HEK293T (cell line): ENCODE data around the gene QRFP.

ENCODE experiments used
- CTCF ChIA-PET: fragments of 350-600 bp; formaldehyde crosslinking; extraction: SDS; loops from one replicate; lab custom pipeline; 2021; ENCODE audit warnings: antibody characterized with exemption, inconsistent platforms; lab: Yijun Ruan, JAX
- POLR2A ChIA-PET: fragments of 350-600 bp; formaldehyde crosslinking; extraction: SDS; loops from one replicate; lab custom pipeline; 2020; ENCODE audit warnings: antibody characterized with exemption, inconsistent platforms; lab: Yijun Ruan, JAX
- DNase-seq: peaks from one replicate; pipeline ENCODE4 v3.0.0; 2012; ENCODE audit warnings: mixed read lengths; ENCODE audit errors: extremely low spot score
- ARNT ChIP-seq: fragments of 450-650 bp; IDR thresholded peaks from 2 replicates; pipeline ENCODE4 v1.6.1; 2017; ENCODE audit warnings: mild to moderate bottlenecking
- BHLHE40 ChIP-seq: fragments of 450-650 bp; IDR thresholded peaks from 2 replicates; pipeline ENCODE4 v1.6.1; 2016; ENCODE audit warnings: mild to moderate bottlenecking, moderate library complexity, borderline replicate concordance
- CTBP1 ChIP-seq: fragments of 450-650 bp; IDR thresholded peaks from 2 replicates; pipeline ENCODE4 v1.6.1; 2016; ENCODE audit warnings: borderline replicate concordance
- ELF4 ChIP-seq: fragments of 450-650 bp; IDR thresholded peaks from 2 replicates; pipeline ENCODE4 v1.6.1; 2017; ENCODE audit warnings: antibody characterized with exemption
- FOXA1 ChIP-seq: fragments of 450-650 bp; IDR thresholded peaks from 2 replicates; pipeline ENCODE4 v1.6.1; 2016; ENCODE audit warnings: mild to moderate bottlenecking
- FOXK2 ChIP-seq: fragments of 450-650 bp; IDR thresholded peaks from 2 replicates; pipeline ENCODE4 v1.6.1; 2016; ENCODE audit warnings: mild to moderate bottlenecking
- FOXM1 ChIP-seq: fragments of 450-650 bp; IDR thresholded peaks from 2 replicates; pipeline ENCODE4 v1.6.1; 2017; ENCODE audit warnings: mild to moderate bottlenecking, borderline replicate concordance
- HDGF ChIP-seq: fragments of 450-650 bp; IDR thresholded peaks from 2 replicates; pipeline ENCODE4 v1.6.1; 2017; ENCODE audit warnings: antibody characterized with exemption, borderline replicate concordance
- L3MBTL2 ChIP-seq: fragments of 450-650 bp; conservative IDR thresholded peaks from 2 replicates; pipeline ENCODE4 v1.6.1; 2016; ENCODE audit warnings: mild to moderate bottlenecking
- LEF1 ChIP-seq: fragments of 450-650 bp; IDR thresholded peaks from 2 replicates; pipeline ENCODE4 v1.6.1; 2017; ENCODE audit warnings: mild to moderate bottlenecking, borderline replicate concordance
- NFRKB ChIP-seq: fragments of 450-650 bp; IDR thresholded peaks from 2 replicates; pipeline ENCODE4 v1.6.1; 2016; ENCODE audit warnings: mild to moderate bottlenecking, moderate library complexity
- PKNOX1 ChIP-seq: fragments of 450-650 bp; IDR thresholded peaks from 2 replicates; pipeline ENCODE4 v1.6.1; 2016
- SP1 ChIP-seq: fragments of 450-650 bp; IDR thresholded peaks from 2 replicates; pipeline ENCODE4 v1.6.1; 2017
- SUZ12 ChIP-seq: fragments of 450-650 bp; IDR thresholded peaks from 2 replicates; pipeline ENCODE4 v1.6.1; 2016; ENCODE audit warnings: mild to moderate bottlenecking
- TARDBP ChIP-seq: fragments of 450-650 bp; IDR thresholded peaks from 2 replicates; pipeline ENCODE4 v1.6.1; 2016
- ZNF384 ChIP-seq: fragments of 450-650 bp; IDR thresholded peaks from 2 replicates; pipeline ENCODE4 v1.6.1; 2016

Gene QRFP

GRCh38 chr9:130908146-130908877, 11.7 kb upstream of the QRFP start:
- TF ChIP-seq TARDBP: no peak
- POLR2A ChIA-PET: no interaction called here
- DNase-seq: no peak
- CTCF ChIA-PET: interaction anchor here (1.1 kb wide), 1 partner anchor 38 kb away, joined by 3 read pairs; no protein-coding TSS in a partner anchor

- ChIA-PET CTCF (no interaction called here), POLR2A (no interaction called here)
- no peak for DNase-seq
These were observed 10.3 kb upstream of the QRFP start for GRCh38 chr9:130906735-130907416.

GRCh38 chr9:130905902-130906734, 9.5 kb upstream of the QRFP start:
- CTCF ChIA-PET: no interaction called here
- DNase-seq: no peak
- POLR2A ChIA-PET: no interaction called here
- TF ChIP-seq TARDBP (no peak), SP1 (no peak), NFRKB (no peak), SUZ12 (no peak), L3MBTL2 (no peak), ARNT (no peak), ZNF384 (no peak), FOXA1 (no peak), BHLHE40 (no peak), FOXK2 (no peak), HDGF (no peak), LEF1 (no peak), ELF4 (no peak), CTBP1 (no peak), PKNOX1 (no peak), FOXM1 (no peak)

More at GRCh38 chr9:130906735-130907416, 10.3 kb upstream of the QRFP start:
- TF ChIP-seq BHLHE40 (no peak), ZNF384 (no peak), LEF1 (no peak), TARDBP (no peak), ARNT (no peak), FOXM1 (no peak), FOXK2 (no peak)

GRCh38 chr9:130905125-130905901, 8.7 kb upstream of the QRFP start:
- ChIA-PET POLR2A (no interaction called here), CTCF (no interaction called here)
- DNase-seq: no peak
- TF ChIP-seq SUZ12: no peak
- TF ChIP-seq PKNOX1: no peak
- no peak for TF ChIP-seq BHLHE40
- TF ChIP-seq NFRKB: no peak
- TF ChIP-seq SP1: no peak
- no peak for TF ChIP-seq TARDBP
- no peak for TF ChIP-seq ELF4
- no peak for TF ChIP-seq FOXM1
- no peak for TF ChIP-seq FOXA1
- TF ChIP-seq L3MBTL2: no peak

- ChIA-PET POLR2A (no interaction called here), CTCF (no interaction called here)
- TF ChIP-seq ZNF384 (no peak), ELF4 (no peak), LEF1 (no peak), FOXM1 (no peak), L3MBTL2 (no peak), BHLHE40 (no peak), HDGF (no peak), SUZ12 (no peak), TARDBP (no peak), NFRKB (no peak), SP1 (no peak), CTBP1 (no peak), ARNT (no peak), FOXK2 (no peak), FOXA1 (no peak), PKNOX1 (no peak)
- DNase-seq: no peak
These were observed 7.7 kb upstream of the QRFP start for GRCh38 chr9:130904070-130905044.
